Activated CD8-positive, alpha-beta memory T cell treated with anti-CD3 and anti-CD28 coated beads, Interleukin-2, amount 50 U/mL, for 4 hours (primary cell): ENCODE measurements around the gene GRHPR.
"Not testable (repeated sequence)": the region's sequence is repeated elsewhere in the genome, so short reads cannot be mapped to it uniquely, and the experiment has no call there.

ENCODE experiments used
- DNase-seq: peaks from one replicate; pipeline ENCODE4 v3.0.0-alpha.2; 2020

The GRHPR gene

GRCh38 chr9:37451628-37452027 is 29.1 kb downstream of the GRHPR start:
- DNase-seq = no peak

GRCh38 chr9:37452611-37453010 is 30.1 kb downstream of the GRHPR start:
- no peak for DNase-seq

GRCh38 chr9:37453827-37454226 is 31.3 kb downstream of the GRHPR start:
- no peak for DNase-seq

- DNase-seq = no peak
Measured at GRCh38 chr9:37454238-37454637, 31.7 kb downstream of the GRHPR start.

GRCh38 chr9:37455884-37456647 is 33.6 kb downstream of the GRHPR start:
- no peak for DNase-seq

GRCh38 chr9:37456817-37457216 is 34.3 kb downstream of the GRHPR start:
- DNase-seq = no peak

- DNase-seq = no peak
Measured at GRCh38 chr9:37464006-37464405, 41.5 kb downstream of the GRHPR start.

- DNase-seq = peak; percentile 86
Measured at GRCh38 chr9:37464426-37465248, 42.1 kb downstream of the GRHPR start.

GRCh38 chr9:37465249-37466036 is 42.9 kb downstream of the GRHPR start, which contains the start of gene ZBTB5:
Gene ZBTB5 (minus strand): TSS chr9:37465450. CDS start chr9:37442551, 22,899 bp downstream.
- peak; percentile 98 for DNase-seq

GRCh38 chr9:37466037-37466709 is 43.7 kb downstream of the GRHPR start:
- DNase-seq = peak; percentile 24

GRCh38 chr9:37467530-37467929 is 45.0 kb downstream of the GRHPR start:
- not testable (repeated sequence) for DNase-seq

- no peak for DNase-seq
Measured at GRCh38 chr9:37468620-37469019, 46.1 kb downstream of the GRHPR start.

- no peak for DNase-seq
Measured at GRCh38 chr9:37471942-37472684, 49.6 kb downstream of the GRHPR start.

- DNase-seq = not testable (repeated sequence)
Measured at GRCh38 chr9:37473982-37474381, 51.5 kb downstream of the GRHPR start.

- DNase-seq = no peak
Measured at GRCh38 chr9:37474438-37474837, 51.9 kb downstream of the GRHPR start.

GRCh38 chr9:37476930-37477329 is 54.4 kb downstream of the GRHPR start:
- no peak for DNase-seq

- not testable (repeated sequence) for DNase-seq
Measured at GRCh38 chr9:37477443-37477842, 54.9 kb downstream of the GRHPR start.

- DNase-seq = not testable (repeated sequence)
Measured at GRCh38 chr9:37477987-37478619, 55.6 kb downstream of the GRHPR start.

- no peak for DNase-seq
Measured at GRCh38 chr9:37480759-37481158, 58.3 kb downstream of the GRHPR start.

- DNase-seq = peak; percentile 97
Measured at GRCh38 chr9:37485389-37486255, 63.1 kb downstream of the GRHPR start, which contains the start of gene POLR1E. Gene POLR1E (plus strand): TSS chr9:37485948. CDS start chr9:37486048, 100 bp downstream.
